Heart left ventricle (tissue), 16 donors: Measurements from ENCODE around the gene MDM4. TPM values are rescaled to one million over a fixed set of nuclear protein-coding genes. Genes with fewer than 3 reads are reported as not detected.

Source experiments
- ATAC-seq, 4 donors: fragments of 200-7000 bp; cut with Tn5 transposase; one replicate each; pipeline ENCODE4 v1.9.1; 2020 to 2022; ENCODE audit warnings: moderate library complexity in 4 of 4, mild to moderate bottlenecking in 3 of 4, moderate number of reproducible peaks in 1 of 4
- DNase-seq, 5 donors: peaks; one replicate each; pipeline ENCODE4 v3.0.0-alpha.2; 2020
- H3K27ac ChIP-seq, 12 donors: fragments of 200-600 bp; sonication (generic) in 4 of 12; one replicate each; pipeline versions ENCODE4 v1.5.0 to v1.8.0; 2016 to 2022; ENCODE audit warnings: mild to moderate bottlenecking in 2 of 12
- H3K27me3 ChIP-seq, 9 donors: fragments of 200-600 bp; sonication (generic) in 2 of 9; one replicate each; pipeline versions ENCODE4 v1.5.1 to v1.8.0; 2016 to 2022; ENCODE audit warnings: mild to moderate bottlenecking in 3 of 9
- H3K36me3 ChIP-seq, 9 donors: fragments of 200-600 bp; sonication (generic) in 2 of 9; one replicate each; pipeline versions ENCODE4 v1.5.0 to v1.8.0; 2018 to 2022; ENCODE audit warnings: mild to moderate bottlenecking in 2 of 9
- H3K4me1 ChIP-seq, 12 donors: fragments of 200-600 bp; sonication (generic) in 4 of 12; one replicate each; pipeline versions ENCODE4 v1.5.0 to v1.8.0; 2016 to 2022; ENCODE audit warnings: mild to moderate bottlenecking in 3 of 12
- H3K4me3 ChIP-seq, 12 donors: fragments of 200-600 bp; sonication (generic) in 4 of 12; one replicate each; pipeline versions ENCODE4 v1.5.0 to v1.8.0; 2017 to 2022; ENCODE audit warnings: mild to moderate bottlenecking in 9 of 12, moderate library complexity in 4 of 12
- H3K9me3 ChIP-seq, 12 donors: fragments of 200-600 bp; sonication (generic) in 4 of 12; one replicate each; pipeline versions ENCODE4 v1.5.0 to v1.8.0; 2016 to 2022; ENCODE audit warnings: mild to moderate bottlenecking in 1 of 12
- POLR2A ChIP-seq, 2 donors: fragments of 450-650 bp; IDR thresholded peaks; one replicate each; pipeline ENCODE4 v1.6.1; 2017; ENCODE audit warnings: antibody characterized with exemption in 2 of 2, mild to moderate bottlenecking in 2 of 2, moderate library complexity in 2 of 2
- WGBS, 4 donors: extraction: QIAGEN DNeasy Blood & Tissue Kit in 2 of 4; methylation state at CpG; one replicate each; pipeline versions ENCODE4 v1.1.5 to v1.1.7; 2013 to 2018; 5-methylcytosine and 5-hydroxymethylcytosine counted together
- intact Hi-C, 10 donors: fragments of 100-400 bp; cut with DNase I; formaldehyde crosslinking; loops; one replicate each; pipeline versions ENCODE4 v1.11.1 to v1.14.2; 2022
- polyA plus RNA-seq, 2 donors: library from polyadenylated mRNA; stranded (reverse); fragments of 200-250 nt; gene quantifications; one replicate each; pipeline ENCODE4 v1.2.3, GENCODE V29; 2013
- total RNA-seq, 9 donors: library from RNA; depleted of rRNA in 2 of 9; stranded (reverse); fragments of >200 nt in 2 of 9; fragmentation: NEBNext Ultra II Directional in 3 of 9; extraction: Animal tissue kit (Norgen Biotek cat#: 25700) in 3 of 9; gene quantifications; one replicate each; pipeline versions ENCODE4 v1.1.0 to v1.2.4, GENCODE V29; 2016 to 2023
- TF ChIP-seq, protein P1 (sequence below), 12 donors: fragments of 200-600 bp; sonication (generic) in 4 of 12; IDR thresholded peaks; one replicate each; pipeline versions ENCODE4 v1.5.0 to v1.8.0; 2018 to 2022; ENCODE audit warnings: antibody characterized with exemption in 12 of 12, mild to moderate bottlenecking in 5 of 12
- donor health status: ischemic (EF 13 %, LVEDD 7.1; RV severe dilation, severe dysfunction).
- donor health status: healthy with polysubstance abuse.
- donor health status: DM: no; HTN: yes; CAD: no.
- donor health status: DM: no; HTN: no; CAD: no.
- donor health status: ischemic (EF 25% LVEDD 6.9; RV normal size, moderate dysfunction).
- donor health status: ischemic (EF 25% LVEDD 5.7; RV mildly dilated, moderate dysfunction).
- donor health status: healthy.
- donor health status: DM: yes; HTN: yes; CAD: no.
- donor health status: ischemic (EF 35%, LVEDD 5.7; RV mildly dilated, moderate dysfunction).
- donor health status: nonischemic (EF 11% LVEDD 7.7; RV severe dilation, severe dysfunction).
- donor health status: DM: yes; HTN: yes; CAD: no.
- donor health status: PGD.
- donor health status: ischemic (EF 29% LVEDD 5.4; RV normal size, mild dysfunction).
- donor health status: nonischemic (EF 23%, LVEDD 6.1; RV moderate dilation, normal function).

Gene MDM4
- total and polyA plus RNA-seq, 11 donors, result 5.7 to 48.7 (median 31.6) TPM

DNA sequence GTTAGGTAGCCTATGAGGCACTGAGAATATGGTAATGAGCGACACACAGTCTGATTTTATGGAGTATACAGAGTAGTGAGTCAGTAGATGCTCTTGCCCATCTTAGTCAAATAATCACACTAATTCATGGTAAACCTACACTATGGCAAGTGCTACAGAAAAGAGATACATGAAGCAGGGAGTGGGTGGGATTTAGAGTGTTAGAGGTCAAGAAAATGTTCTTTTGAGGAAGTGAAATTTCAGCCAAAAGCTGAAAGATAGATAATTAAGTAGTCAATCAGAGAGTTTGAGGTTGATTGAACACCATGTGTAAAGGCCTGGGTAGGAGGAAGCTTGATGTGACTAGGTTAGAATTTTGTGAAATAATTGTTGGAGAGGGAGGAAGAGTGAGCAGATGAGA is 14.7 kb downstream of the MDM4 start:
- Histone ChIP-seq H3K9me3 (no peaks in the 10 kb centered on the region), H3K27me3 (no peaks in the 10 kb centered on the region), H3K27ac (no peak overlapping the region), H3K36me3 (peaks cover 0 to 100% (median 99%) of the 10 kb centered on the region in 9 donors), H3K4me3 (no peak overlapping the region), H3K4me1 (peaks cover 0 to 8% (median 0%) of the 10 kb centered on the region in 12 donors)
- ATAC-seq, result no peak
- TF ChIP-seq POLR2A (IDR thresholded peaks at IDR 0.05), result no peak
- TF ChIP-seq, protein P1, sequence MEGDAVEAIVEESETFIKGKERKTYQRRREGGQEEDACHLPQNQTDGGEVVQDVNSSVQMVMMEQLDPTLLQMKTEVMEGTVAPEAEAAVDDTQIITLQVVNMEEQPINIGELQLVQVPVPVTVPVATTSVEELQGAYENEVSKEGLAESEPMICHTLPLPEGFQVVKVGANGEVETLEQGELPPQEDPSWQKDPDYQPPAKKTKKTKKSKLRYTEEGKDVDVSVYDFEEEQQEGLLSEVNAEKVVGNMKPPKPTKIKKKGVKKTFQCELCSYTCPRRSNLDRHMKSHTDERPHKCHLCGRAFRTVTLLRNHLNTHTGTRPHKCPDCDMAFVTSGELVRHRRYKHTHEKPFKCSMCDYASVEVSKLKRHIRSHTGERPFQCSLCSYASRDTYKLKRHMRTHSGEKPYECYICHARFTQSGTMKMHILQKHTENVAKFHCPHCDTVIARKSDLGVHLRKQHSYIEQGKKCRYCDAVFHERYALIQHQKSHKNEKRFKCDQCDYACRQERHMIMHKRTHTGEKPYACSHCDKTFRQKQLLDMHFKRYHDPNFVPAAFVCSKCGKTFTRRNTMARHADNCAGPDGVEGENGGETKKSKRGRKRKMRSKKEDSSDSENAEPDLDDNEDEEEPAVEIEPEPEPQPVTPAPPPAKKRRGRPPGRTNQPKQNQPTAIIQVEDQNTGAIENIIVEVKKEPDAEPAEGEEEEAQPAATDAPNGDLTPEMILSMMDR (IDR thresholded peaks at IDR 0.05), result no peak
- intact Hi-C loops, result no loop called here
- WGBS, 4 donors, result 92 to 100% (median 99%) methylated on average over 1 of the region's 1 CpG
- no peak for DNase-seq

GRCh38 chr1:204532832-204533231 is 16.6 kb downstream of the MDM4 start:
- H3K36me3 ChIP-seq, result peaks cover 0 to 99% (median 94%) of the 10 kb centered on the region in 9 donors

DNA sequence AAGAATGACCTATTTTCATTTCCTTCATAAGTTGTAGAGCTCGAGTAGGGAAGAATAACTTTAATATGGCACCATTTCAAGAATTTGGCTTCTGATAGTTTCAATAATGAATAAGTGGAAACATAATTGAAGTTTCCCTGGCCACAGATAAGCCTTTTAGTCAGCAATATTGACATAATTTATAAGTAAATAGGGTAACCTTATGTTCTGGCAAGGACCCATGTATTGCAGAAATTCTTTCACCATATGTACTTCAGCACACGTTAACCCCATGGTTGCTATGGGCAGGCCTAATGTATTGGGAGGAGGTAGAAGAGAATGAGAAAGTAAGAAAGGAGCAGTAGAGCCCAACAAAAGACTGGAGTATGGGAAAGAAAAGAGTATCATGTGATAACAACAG is 25.4 kb downstream of the MDM4 start:
- no peak overlapping the region for H3K27ac ChIP-seq
- H3K36me3 ChIP-seq, result peaks cover 0 to 100% (median 95%) of the 10 kb centered on the region in 9 donors
- no peaks in the 10 kb centered on the region for H3K27me3 ChIP-seq
- H3K9me3 ChIP-seq, result no peaks in the 10 kb centered on the region
- peaks cover 0 to 31% (median 0%) of the 10 kb centered on the region in 12 donors for H3K4me1 ChIP-seq
- no peak overlapping the region for H3K4me3 ChIP-seq
- intact Hi-C loops, result loop anchor here in 1 of 10 donors (10.0 kb wide), 1 partner anchor 553 kb away; no protein-coding TSS in a partner anchor
- TF ChIP-seq, protein P1 (IDR thresholded peaks at IDR 0.05), result no peak
- no peak for TF ChIP-seq POLR2A (IDR thresholded peaks at IDR 0.05)
- DNase-seq, result no peak
- WGBS, 4 donors, result 48 to 57% (median 53%) methylated on average over 2 of the region's 2 CpGs
- no peak for ATAC-seq

More at GRCh38 chr1:204532832-204533231, 16.6 kb downstream of the MDM4 start:
- Histone ChIP-seq H3K9me3 (no peaks in the 10 kb centered on the region), H3K4me3 (no peak overlapping the region), H3K4me1 (peaks cover 0 to 8% (median 0%) of the 10 kb centered on the region in 12 donors), H3K27me3 (no peaks in the 10 kb centered on the region), H3K27ac (no peak overlapping the region)
- ATAC-seq (no peak), DNase-seq (no peak)
- intact Hi-C loops, result no loop called here
- TF ChIP-seq, protein P1 (IDR thresholded peaks at IDR 0.05), result no peak
- no peak for TF ChIP-seq POLR2A (IDR thresholded peaks at IDR 0.05)

GRCh38 chr1:204544321-204544720 is 28.1 kb downstream of the MDM4 start:
- no peak for DNase-seq
- no peaks in the 10 kb centered on the region for H3K9me3 ChIP-seq
- intact Hi-C loops, result loop anchor here in 1 of 10 donors (10.0 kb wide), 1 partner anchor 550 kb away; no protein-coding TSS in a partner anchor
- TF ChIP-seq, protein P1 (IDR thresholded peaks at IDR 0.05), result no peak
- no peak for TF ChIP-seq POLR2A (IDR thresholded peaks at IDR 0.05)
- H3K36me3 ChIP-seq, result peaks cover 0 to 100% (median 99%) of the 10 kb centered on the region in 9 donors
- no peak overlapping the region for H3K4me3 ChIP-seq
- H3K27ac ChIP-seq, result peak overlapping the region in 1 of 12 donors; percentile 15
- no peak for ATAC-seq
- whole genome bisulfite sequencing, 4 donors, result 90 to 92% (median 91%) methylated on average over 2 of the region's 2 CpGs
- peaks cover 0 to 31% (median 0%) of the 10 kb centered on the region in 12 donors for H3K4me1 ChIP-seq
- no peaks in the 10 kb centered on the region for H3K27me3 ChIP-seq
